Activated effector memory CD4-positive, alpha-beta T cell treated with Interleukin-2 at 50 U/mL for 16 hours (primary cell): ENCODE results near the gene FAM217B.

Experiments
- DNase-seq: peaks from one replicate; pipeline ENCODE4 v3.0.0-alpha.2; 2020

Gene FAM217B

DNA sequence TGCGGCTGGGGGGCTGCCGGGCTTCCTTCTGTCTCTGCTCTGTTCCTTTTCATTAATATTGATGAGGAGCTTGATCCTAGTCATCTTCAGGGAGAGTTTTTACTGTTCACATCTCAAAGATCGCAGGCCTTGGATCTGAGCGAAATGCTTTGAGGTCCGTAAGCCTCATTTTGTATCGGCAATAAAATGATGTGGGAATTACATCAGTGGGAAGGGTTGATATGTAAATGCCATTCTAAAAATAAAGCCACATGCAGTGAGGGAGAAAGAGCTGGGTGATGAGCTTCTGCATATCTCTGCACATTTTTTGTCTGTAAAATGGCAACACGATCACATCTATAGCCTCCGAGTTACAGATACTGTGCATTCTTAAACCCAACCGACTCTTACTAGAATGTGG, 42.9 kb downstream of the FAM217B start:
- no peak for DNase-seq

DNA sequence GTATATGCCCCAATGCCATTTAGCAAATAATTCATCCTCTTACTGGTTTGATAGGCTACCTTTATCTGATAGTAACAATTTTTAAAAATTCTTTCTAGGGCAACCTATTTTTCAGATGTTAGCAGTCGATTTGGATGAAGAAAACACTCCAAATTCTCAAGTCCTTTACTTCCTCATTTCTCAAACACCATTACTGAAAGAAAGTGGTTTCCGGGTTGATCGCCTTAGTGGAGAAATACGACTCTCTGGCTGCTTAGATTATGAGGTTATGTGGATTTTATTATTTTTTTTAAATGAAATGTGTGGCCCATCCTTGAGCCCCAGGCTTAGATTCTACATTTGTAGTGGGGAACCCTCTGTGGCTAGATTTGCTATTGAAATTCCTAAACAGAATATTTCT, 44.4 kb downstream of the FAM217B start:
- no peak for DNase-seq

DNA sequence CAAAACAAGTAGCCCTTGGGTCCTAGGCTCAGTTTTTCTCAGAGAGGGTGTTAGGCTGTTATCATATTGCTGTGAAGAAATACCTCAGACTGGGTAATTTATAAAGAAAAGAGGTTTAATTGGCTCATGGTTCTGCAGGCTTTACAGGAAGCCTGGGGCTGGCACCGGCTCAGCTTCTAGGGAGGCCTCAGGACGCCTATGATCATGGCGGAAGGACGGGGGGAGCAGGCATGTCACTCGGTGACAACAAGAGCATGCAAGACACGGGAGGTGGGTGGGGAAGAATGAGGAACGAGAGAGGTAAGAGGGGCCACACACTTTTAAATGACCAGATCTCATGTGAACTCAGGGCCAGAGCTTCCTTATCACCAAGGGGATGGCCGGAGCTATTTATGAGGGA, 45.0 kb downstream of the FAM217B start:
- no peak for DNase-seq

DNA sequence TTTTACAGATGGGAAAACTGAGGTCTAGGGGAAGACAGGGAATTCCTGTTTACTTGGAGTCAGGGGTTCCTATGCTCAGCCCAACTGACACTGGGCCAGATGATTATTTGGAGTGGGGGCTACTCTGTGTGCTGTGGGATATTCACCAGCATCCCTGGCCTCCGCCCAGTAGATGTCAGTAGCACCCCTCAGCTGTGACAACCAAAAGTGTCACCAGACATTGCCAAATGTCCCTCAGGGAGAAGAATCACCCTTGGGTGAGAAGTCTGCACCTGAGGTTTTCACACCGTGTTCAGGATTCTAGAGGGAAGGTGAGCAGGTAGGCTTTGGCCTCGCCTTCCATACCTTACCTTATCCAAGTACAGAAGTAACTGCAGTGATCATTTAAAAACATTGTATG, 45.7 kb downstream of the FAM217B start:
- no peak for DNase-seq

DNA sequence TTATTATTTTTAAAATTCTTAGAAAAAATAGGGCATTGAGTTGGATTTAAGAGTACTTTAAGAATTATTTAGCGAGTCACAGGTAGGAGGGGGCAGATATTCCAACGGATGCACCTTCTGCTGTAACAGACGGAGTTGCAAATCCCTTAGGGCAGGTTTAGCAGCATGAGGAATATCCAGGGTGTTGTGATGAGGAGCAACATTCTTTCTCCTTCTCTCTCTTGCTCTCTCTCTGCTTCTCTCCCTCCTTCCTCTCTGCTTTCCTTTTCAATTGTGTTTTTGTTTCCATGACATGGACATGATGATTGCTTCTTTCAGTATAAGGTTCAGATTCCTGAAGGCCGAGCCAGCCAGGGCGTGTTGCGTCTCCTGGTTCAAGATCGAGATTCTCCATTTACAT, 46.9 kb downstream of the FAM217B start:
- no peak for DNase-seq

DNA sequence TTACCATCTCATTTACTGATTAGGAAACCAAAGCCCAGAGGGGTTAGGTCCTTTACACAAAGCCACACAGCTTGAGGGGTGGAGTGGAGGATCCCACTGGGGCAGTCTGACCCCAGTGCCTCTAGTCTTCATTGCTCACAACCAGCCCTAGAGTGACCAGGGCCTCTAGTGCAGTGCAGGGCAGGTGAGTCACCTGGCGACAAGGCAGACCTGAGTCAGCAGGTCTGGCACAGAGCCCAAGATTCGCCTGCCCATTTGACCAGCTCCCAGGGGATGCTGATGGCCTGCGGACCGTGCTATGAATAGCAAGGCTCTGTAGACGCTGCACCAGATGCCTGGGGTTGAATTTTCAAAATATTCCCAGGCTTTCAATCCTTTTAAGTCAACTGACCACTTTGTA, 48.0 kb downstream of the FAM217B start:
- DNase-seq: no peak

DNA sequence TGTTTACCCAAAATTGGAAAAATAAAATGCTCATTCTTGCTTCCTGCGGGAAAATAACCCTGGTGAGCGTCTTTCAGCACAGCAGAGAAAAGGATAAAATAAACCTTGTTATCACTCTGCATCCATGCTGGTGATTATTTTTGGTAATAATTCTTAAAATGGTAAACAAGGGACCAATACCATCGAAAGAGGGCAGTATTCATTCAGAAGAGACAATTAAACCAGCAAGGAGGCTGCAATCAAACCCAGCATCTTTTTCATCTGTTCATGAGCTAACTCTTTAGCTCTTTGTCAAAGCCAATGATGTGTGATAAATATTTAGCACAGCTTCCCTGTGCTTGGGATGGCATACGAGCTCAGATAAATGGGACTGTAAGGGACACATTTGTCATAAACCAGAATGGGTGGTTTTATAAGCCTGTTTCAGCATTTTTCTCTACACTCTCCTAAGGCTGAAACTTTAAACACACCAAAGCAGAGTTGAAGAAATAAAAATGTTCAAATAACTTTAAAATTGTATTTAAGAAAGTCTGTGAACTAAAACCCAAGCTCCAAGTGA, 52.4 kb downstream of the FAM217B start:
- DNase-seq: no peak

DNA sequence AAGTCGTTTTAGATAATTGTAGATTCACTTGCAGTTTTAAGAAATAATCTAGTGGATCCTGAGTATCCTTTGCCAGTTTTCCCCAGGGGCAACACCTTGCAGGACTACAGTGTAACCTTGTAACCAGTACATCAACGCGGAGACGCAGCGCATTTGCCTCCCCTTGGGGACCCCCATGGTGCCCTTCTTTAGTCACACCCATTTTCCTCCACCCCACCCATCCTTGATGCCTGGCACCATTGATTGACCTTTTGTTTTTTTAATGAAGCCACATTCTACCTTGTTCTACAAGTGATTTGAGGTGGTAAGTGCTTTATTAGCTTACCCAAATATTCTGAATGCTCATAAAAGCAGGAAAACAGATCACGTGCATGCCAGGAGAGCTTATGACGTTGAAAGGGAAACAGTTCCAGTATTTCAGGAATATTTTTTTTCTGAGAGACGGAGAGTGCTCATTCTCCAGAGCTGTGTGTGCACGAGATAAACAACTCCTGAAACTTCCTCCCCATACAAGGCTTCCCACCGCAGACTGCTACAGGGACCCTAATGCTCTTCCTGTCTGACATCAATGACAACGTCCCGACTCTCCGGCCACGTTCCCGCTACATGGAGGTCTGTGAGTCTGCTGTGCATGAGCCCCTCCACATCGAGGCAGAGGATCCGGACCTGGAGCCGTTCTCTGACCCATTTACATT, 53.7 kb downstream of the FAM217B start:
- no peak for DNase-seq

DNA sequence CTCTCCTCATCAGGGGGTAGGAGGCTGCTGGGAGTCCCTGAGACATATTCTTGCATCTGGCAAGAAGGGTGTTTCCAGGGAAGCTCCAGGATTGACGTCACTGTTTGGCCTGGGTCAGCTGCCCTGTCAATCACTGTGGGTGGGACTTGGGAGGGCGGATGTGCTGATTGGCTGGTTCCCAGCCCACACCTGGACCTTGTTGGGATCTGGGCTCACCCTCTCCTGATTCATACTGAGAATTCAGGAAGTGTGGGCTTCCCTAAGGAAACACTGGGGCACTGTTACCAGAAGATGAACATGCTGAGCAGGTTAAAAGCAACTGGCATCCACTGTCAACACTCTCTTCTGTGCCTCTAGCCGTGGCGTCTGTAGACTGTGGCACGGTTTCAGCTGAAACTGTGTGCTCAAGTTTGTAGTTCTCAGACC, 54.5 kb downstream of the FAM217B start:
- no peak for DNase-seq

DNA sequence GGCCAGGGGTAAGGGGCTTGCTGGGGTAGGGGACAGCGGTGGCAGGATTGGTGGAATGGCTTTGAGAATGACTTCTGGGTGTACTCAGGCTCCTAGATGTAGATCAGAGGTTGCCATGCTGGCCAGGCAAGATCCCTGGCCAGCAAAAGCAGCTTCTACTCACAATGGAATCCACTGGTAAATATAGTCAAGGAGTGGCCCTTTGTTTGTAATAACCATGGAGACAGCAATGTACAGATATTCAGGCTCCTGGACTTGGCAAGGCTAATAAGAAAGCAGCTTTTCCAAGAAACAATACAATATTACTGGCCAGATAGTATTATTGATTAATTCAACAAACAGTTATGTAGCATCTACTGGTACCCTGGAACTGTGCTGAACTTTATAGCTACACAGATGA, 55.9 kb downstream of the FAM217B start:
- DNase-seq: no peak

DNA sequence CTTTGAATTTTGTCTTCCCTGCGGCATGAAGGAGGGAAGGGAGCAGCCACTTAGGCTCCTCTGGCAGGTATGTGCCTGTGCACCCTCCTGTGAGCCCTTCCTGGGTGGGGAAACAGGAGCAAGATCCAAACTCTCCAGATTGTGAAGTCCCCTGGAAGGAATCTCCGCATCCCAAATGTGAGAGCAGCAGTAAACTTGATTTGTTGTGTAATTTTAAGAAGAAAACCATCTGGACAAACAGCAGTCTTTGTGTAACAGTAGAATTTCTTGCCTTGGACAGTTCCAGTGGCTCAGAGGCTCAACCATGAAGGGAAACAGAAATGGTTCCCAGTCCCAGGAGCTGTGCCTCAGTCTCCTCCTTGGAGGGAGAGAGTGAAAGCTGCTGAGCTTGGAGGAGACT, 57.7 kb downstream of the FAM217B start:
- no peak for DNase-seq
